NCI-H1417 treated with DMSO at 0.1 percent for 48 hours (cell line): ENCODE results near the gene MXRA8.
A peak's percentile ranks its signal among the peaks of the same experiment; 100 is the strongest.
"Not testable (repeated sequence)": the region's sequence is repeated elsewhere in the genome, so short reads cannot be mapped to it uniquely, and the experiment has no call there.

Source experiments
- DNase-seq: peaks from one replicate; lab custom pipeline; 2025; lab: John Stamatoyannopoulos, UW

The MXRA8 gene

GRCh38 chr1:1358433-1359271 is at the start of gene MXRA8:
TSS of gene MXRA8 (minus strand) at chr1:1358555. CDS start at chr1:1358504, 51 bp downstream.
- DNase-seq: no peak

- no peak for DNase-seq
Observed at GRCh38 chr1:1407636-1408318, 49.4 kb upstream of the MXRA8 start.

GRCh38 chr1:1406821-1407635 is 48.7 kb upstream of the MXRA8 start, which contains the start of gene MRPL20:
TSS of gene MRPL20 (minus strand) at chr1:1407293. CDS start at chr1:1407217, 76 bp downstream.
- DNase-seq: peak; percentile 41

GRCh38 chr1:1406101-1406820 is 47.9 kb upstream of the MXRA8 start:
- no peak for DNase-seq

- DNase-seq: no peak
Observed at GRCh38 chr1:1403653-1404052, 45.3 kb upstream of the MXRA8 start.

GRCh38 chr1:1402901-1403392 is 44.6 kb upstream of the MXRA8 start:
- not testable (repeated sequence) for DNase-seq

GRCh38 chr1:1402072-1402900 is 43.9 kb upstream of the MXRA8 start:
- no peak for DNase-seq

- DNase-seq: no peak
Observed at GRCh38 chr1:1401457-1402010, 43.2 kb upstream of the MXRA8 start.

GRCh38 chr1:1400576-1401456 is 42.5 kb upstream of the MXRA8 start:
- no peak for DNase-seq

- no peak for DNase-seq
Observed at GRCh38 chr1:1399872-1400575, 41.7 kb upstream of the MXRA8 start.

GRCh38 chr1:1399187-1399871 is 41.0 kb upstream of the MXRA8 start, which contains the start of gene CCNL2:
TSS of gene CCNL2 (minus strand) at chr1:1399335. CDS start at chr1:1399306, 29 bp downstream.
- peak; percentile 86 for DNase-seq

GRCh38 chr1:1398677-1399186 is 40.4 kb upstream of the MXRA8 start:
- no peak for DNase-seq

- DNase-seq: no peak
Observed at GRCh38 chr1:1397839-1398523, 39.6 kb upstream of the MXRA8 start.

GRCh38 chr1:1395166-1395565 is 36.8 kb upstream of the MXRA8 start:
- DNase-seq: no peak

GRCh38 chr1:1394116-1394515 is 35.8 kb upstream of the MXRA8 start:
- DNase-seq: no peak

- no peak for DNase-seq
Observed at GRCh38 chr1:1393428-1393827, 35.1 kb upstream of the MXRA8 start.

GRCh38 chr1:1393014-1393413 is 34.7 kb upstream of the MXRA8 start:
- no peak for DNase-seq
